ENCODE measurements around the gene ARL6IP4. TPM values are rescaled to one million over a fixed set of nuclear protein-coding genes. Genes with fewer than 3 reads are reported as not detected.

ARL6IP4 gene
- polyA plus RNA-seq, 2 of the 4 experiments (the other 2 are of a cell fraction): 208 to 209 TPM

DNA sequence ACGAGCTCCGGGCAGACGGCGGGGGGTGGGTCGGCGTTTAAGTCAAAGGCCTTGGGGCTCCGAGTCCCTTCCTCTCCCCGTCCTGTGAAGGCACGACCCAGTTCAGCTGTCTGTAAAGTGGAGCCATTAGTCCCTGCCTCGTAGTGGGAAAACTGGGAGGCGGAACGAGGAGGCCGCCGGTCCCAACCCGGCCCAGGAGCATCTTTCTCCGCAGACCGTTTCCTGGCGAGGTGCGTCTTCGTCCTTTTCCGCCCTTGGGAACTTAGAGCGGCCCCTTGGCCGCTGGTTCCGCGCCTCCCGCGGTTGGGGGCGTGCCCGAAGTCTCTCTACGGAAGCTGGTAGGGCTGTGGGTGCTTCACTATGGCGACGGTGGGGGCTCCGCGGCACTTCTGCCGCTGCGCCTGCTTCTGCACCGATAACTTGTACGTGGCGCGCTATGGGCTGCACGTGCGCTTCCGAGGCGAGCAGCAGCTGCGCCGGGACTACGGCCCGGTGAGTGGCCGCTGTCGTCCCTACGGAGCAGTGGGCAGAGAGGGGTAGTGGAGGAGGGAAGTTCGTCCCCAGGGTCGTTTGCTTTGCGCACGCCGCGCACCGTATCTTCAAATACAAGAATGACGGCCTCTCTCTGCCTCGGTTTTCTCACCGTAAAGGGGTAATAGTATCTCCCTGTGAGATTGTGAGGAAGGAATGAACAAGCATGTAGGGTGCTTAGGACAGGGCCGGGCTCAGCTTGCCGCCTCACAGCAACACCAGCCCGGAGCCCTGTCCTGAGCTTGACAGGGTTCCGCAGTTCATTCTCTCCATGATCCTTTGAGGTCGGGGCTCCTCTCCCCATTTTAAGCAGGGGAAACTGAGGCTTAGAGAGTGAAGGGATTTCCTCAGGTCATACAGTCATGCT lies 5.3 kb upstream of the ARL6IP4 start, which contains the start of gene OGFOD2:
TSS of gene OGFOD2 (plus strand) at position 353 of the 898 bp plus-strand sequence. CDS start at position 361, 8 bp downstream.
- no peak for FAIRE-seq
- WGBS (ENCODE audit: missing lambda C conversion rate): 2% methylated on average over 38 of the region's 66 CpGs
- peak; percentile 91 to 93 for DNase-seq (ENCODE audit: low read depth in 1 of 2, low spot score in 1 of 2)

DNA sequence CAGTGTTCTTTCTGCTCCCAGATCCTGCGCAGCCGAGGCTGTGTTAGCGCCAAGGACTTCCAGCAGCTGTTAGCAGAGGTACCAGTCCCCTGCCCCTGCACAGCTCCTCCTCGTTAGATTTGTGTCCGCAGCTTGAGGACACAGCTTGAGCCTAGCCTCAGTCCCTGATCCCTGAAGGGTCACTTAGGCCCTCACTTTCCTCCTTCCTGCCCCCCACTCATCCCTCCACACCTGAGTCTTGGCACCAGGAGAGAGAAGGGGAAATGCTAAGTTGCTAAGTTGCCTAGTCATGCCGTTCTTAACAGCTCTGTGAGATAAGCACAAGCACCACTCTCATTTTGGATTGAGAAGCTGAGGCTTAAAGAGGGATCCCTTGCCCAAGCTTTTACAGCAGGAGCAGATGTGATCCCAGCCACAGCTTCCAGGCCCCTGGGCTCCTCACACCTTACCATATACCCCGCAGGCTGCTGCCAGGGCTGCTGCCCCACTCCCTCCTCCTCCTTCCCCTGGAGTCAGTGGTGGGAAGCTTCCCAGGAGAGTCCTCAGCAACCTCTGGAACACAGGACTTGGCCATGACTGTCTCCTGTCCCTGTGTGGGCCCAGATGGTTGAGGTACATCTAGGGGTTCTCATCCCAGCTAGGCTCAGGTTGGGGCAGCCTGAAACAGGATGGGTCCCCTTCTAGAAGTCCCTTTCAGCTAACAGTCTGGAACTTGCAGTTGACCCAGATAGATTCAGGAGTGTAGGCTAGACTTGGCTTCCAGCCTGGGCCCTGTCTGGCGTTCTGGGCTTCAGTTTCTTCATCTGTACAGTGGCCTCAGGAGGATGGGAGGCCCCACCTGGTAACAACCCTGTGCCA lies 4.5 kb upstream of the ARL6IP4 start:
- Histone ChIP-seq H3K4me3 (peak overlapping the region; percentile 79), H3K4me1 (peaks cover 15% of the 10 kb centered on the region), H3K4me2 (peak overlapping the region; percentile 89), H3K9me3 (no peaks in the 10 kb centered on the region), H3K27ac (peak overlapping the region; percentile 98 to 99)
- no peak for FAIRE-seq
- CTCF ChIA-PET: interaction anchor here (0.6 to 2.3 kb wide), 9 partner anchors 8 to 370 kb away, joined by 3 to 13 read pairs (median 4); partner anchors contain the start of genes MPHOSPH9 and PITPNM2
- no peak for ATAC-seq
- DNase-seq (ENCODE audit: low read depth in 1 of 2, low spot score in 1 of 2): no peak
- POLR2A ChIA-PET: interaction anchor here (1.2 to 3.6 kb wide), 4 partner anchors 10 to 389 kb away, joined by 3 to 20 read pairs (median 16); partner anchors contain the start of genes ABCB9, MPHOSPH9 and MTRFR
- 16% methylated on average over 8 of the region's 8 CpGs for WGBS (ENCODE audit: missing lambda C conversion rate)
- no peak for TF ChIP-seq NFE2L2 (conservative IDR thresholded peaks at IDR 0.05; ENCODE audit: low read length)
- peak; percentile 47 for TF ChIP-seq MAFK (IDR thresholded peaks at IDR 0.05; ENCODE audit: partially characterized antibody)

More for the DNA sequence above, 5.3 kb upstream of the ARL6IP4 start, which contains the start of gene OGFOD2:
- no peaks in the 10 kb centered on the region for H3K9me3 ChIP-seq
- ATAC-seq: peak; percentile 82 to 92
- peak within 1 kb of the TSS; percentile 79 for H3K4me3 ChIP-seq
- peak within 1 kb of the TSS; percentile 89 for H3K4me2 ChIP-seq
- H3K4me1 ChIP-seq: peaks cover 15% of the 10 kb centered on the region
- CTCF ChIA-PET: interaction anchor here (0.6 to 2.3 kb wide), 9 partner anchors 9 to 264 kb away, joined by 3 to 13 read pairs (median 3); partner anchors contain the start of genes MPHOSPH9 and PITPNM2
- 0 out of 2 replicates have a peak, but pooled peaks have one; percentile 7 for TF ChIP-seq GATA3 (IDR thresholded peaks at IDR 0.05; ENCODE audit: borderline replicate concordance)
- TF ChIP-seq PBX3 (IDR thresholded peaks at IDR 0.05): peak; percentile 29; the same call in 1 of the 2 replicates
- no peak for TF ChIP-seq RFX5 (IDR thresholded peaks at IDR 0.05)
- peak; percentile 72 for TF ChIP-seq PHF8 (IDR thresholded peaks at IDR 0.05; ENCODE audit: borderline replicate concordance, low read depth)
- TF ChIP-seq, protein P1, sequence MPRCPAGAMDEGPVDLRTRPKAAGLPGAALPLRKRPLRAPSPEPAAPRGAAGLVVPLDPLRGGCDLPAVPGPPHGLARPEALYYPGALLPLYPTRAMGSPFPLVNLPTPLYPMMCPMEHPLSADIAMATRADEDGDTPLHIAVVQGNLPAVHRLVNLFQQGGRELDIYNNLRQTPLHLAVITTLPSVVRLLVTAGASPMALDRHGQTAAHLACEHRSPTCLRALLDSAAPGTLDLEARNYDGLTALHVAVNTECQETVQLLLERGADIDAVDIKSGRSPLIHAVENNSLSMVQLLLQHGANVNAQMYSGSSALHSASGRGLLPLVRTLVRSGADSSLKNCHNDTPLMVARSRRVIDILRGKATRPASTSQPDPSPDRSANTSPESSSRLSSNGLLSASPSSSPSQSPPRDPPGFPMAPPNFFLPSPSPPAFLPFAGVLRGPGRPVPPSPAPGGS (IDR thresholded peaks at IDR 0.05): no peak; the same call in 1 of the 3 replicates
- peak; percentile 74 for TF ChIP-seq KDM5A (IDR thresholded peaks at IDR 0.05)
- no peak for TF ChIP-seq NR3C1 (IDR thresholded peaks at IDR 0.05)
- peak; percentile 56; the same call in 1 of the 2 replicates for TF ChIP-seq MYC (IDR thresholded peaks at IDR 0.05; ENCODE audit: borderline replicate concordance, low read length)
- no peak for TF ChIP-seq RAD21 (conservative IDR thresholded peaks at IDR 0.05 in 1 of 2, IDR thresholded peaks at IDR 0.05 in 1 of 2)
- no peak for TF ChIP-seq CBX2 (IDR thresholded peaks at IDR 0.05; ENCODE audit: borderline replicate concordance, low read depth)
- peak; percentile 48 to 57; a peak in 3 of 5 replicates for TF ChIP-seq JUN (IDR thresholded peaks at IDR 0.05)
- no peak for TF ChIP-seq CBX8 (IDR thresholded peaks at IDR 0.05)
- TF ChIP-seq HEYL (CRISPR knock-in tag; IDR thresholded peaks at IDR 0.05): no peak
- TF ChIP-seq BHLHE40 (IDR thresholded peaks at IDR 0.05; ENCODE audit: low read depth, low read length): 0 out of 2 replicates have a peak, but pooled peaks have one; percentile 15
- TF ChIP-seq ATOH8 (CRISPR knock-in tag; IDR thresholded peaks at IDR 0.05; ENCODE audit: low read depth): no peak
- TF ChIP-seq POLR2A (IDR thresholded peaks at IDR 0.05; ENCODE audit: low read length): peak; percentile 68
- peak; percentile 48 for TF ChIP-seq MAX (IDR thresholded peaks at IDR 0.05)
- H3K27ac ChIP-seq: peak within 1 kb of the TSS; percentile 98 to 99
- POLR2A ChIA-PET: interaction anchor here (0.7 to 3.6 kb wide), 5 partner anchors 9 to 390 kb away, joined by 3 to 20 read pairs (median 3); partner anchors contain the start of genes ABCB9, MPHOSPH9 and MTRFR

Measured in A549 (cell line).